Neural progenitor cell (in vitro differentiated cells): ENCODE results near the gene MCIDAS.

Source experiments
- EZH2 ChIP-seq: fragments of 200-600 bp; sonication (generic); IDR thresholded peaks from 2 replicates; pipeline ENCODE4 v1.6.1; 2017; ENCODE audit warnings: antibody characterized with exemption, mild to moderate bottlenecking, moderate library complexity
- TF ChIP-seq, protein P1 (sequence below): fragments of 200-600 bp; sonication (generic); IDR thresholded peaks from 2 replicates; pipeline ENCODE4 v1.5.1; 2017; ENCODE audit warnings: antibody characterized with exemption, mild to moderate bottlenecking

DNA sequence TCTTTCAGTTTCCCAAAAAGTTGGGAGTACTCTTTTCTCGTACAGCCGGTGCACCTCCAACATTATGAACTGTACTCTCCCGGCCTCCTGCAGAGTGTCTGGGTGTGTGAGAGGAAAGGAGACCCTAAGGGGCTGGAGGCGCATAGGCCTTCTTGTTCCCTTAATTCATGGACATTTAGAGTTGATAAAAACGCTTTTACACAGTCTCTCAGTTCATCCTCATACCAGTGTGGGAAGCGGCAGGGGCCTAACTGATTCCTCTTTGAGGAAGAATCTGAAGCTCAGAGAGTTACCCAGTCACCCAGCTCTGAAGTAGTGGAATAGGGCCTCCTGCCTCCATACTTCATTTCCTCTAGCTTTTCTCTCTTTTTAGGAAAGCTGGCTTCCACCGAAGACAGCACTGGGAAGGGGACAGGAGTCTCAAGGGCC, 3.3 kb downstream of the MCIDAS start:
- TF ChIP-seq, protein P1, sequence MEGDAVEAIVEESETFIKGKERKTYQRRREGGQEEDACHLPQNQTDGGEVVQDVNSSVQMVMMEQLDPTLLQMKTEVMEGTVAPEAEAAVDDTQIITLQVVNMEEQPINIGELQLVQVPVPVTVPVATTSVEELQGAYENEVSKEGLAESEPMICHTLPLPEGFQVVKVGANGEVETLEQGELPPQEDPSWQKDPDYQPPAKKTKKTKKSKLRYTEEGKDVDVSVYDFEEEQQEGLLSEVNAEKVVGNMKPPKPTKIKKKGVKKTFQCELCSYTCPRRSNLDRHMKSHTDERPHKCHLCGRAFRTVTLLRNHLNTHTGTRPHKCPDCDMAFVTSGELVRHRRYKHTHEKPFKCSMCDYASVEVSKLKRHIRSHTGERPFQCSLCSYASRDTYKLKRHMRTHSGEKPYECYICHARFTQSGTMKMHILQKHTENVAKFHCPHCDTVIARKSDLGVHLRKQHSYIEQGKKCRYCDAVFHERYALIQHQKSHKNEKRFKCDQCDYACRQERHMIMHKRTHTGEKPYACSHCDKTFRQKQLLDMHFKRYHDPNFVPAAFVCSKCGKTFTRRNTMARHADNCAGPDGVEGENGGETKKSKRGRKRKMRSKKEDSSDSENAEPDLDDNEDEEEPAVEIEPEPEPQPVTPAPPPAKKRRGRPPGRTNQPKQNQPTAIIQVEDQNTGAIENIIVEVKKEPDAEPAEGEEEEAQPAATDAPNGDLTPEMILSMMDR, result no peak
- no peak for TF ChIP-seq EZH2
